Nephron progenitor cell (in vitro differentiated cells): ENCODE measurements around the gene MIAT.

ENCODE experiments used
- DNase-seq: peaks from one replicate; pipeline ENCODE4 v3.0.0; 2021
- H3K27ac Mint-ChIP-seq: 2 replicates; pipeline ENCODE4 v1.8.0; 2021; ENCODE audit warnings: mild to moderate bottlenecking, moderate library complexity, mixed read lengths
- H3K27me3 Mint-ChIP-seq: 2 replicates; pipeline ENCODE4 v1.8.0; 2021; ENCODE audit warnings: mild to moderate bottlenecking, low read depth, mixed read lengths; ENCODE audit not compliant: poor library complexity
- H3K36me3 Mint-ChIP-seq: 2 replicates; pipeline ENCODE4 v1.8.0; 2021; ENCODE audit warnings: low read depth, mixed read lengths
- H3K4me1 Mint-ChIP-seq: 2 replicates; pipeline ENCODE4 v1.8.0; 2021; ENCODE audit warnings: mixed read lengths
- H3K4me3 Mint-ChIP-seq: 2 replicates; pipeline ENCODE4 v1.8.0; 2021; ENCODE audit warnings: mild to moderate bottlenecking, moderate library complexity, mixed read lengths
- H3K9me3 Mint-ChIP-seq: 2 replicates; pipeline ENCODE4 v1.8.0; 2021; ENCODE audit warnings: mild to moderate bottlenecking, moderate library complexity, mixed read lengths
- CTCF ChIP-seq: fragments of 200-600 bp; sonication (generic); IDR thresholded peaks from 2 replicates; pipeline ENCODE4 v1.5.0; 2021; ENCODE audit warnings: antibody characterized with exemption

Gene MIAT

GRCh38 chr22:26679003-26679629, 21.7 kb downstream of the MIAT start:
- Mint-ChIP-seq H3K27ac (no peak overlapping the region), H3K27me3 (peaks cover 21% of the 10 kb centered on the region), H3K4me3 (no peak overlapping the region), H3K9me3 (no peaks in the 10 kb centered on the region), H3K36me3 (peaks cover 35% of the 10 kb centered on the region), H3K4me1 (peaks cover 48% of the 10 kb centered on the region)
- peak; percentile 95 for TF ChIP-seq CTCF
- peak; percentile 85 for DNase-seq

GRCh38 chr22:26680485-26680884, 23.1 kb downstream of the MIAT start:
- Mint-ChIP-seq H3K27me3 (peaks cover 21% of the 10 kb centered on the region), H3K27ac (no peak overlapping the region), H3K4me3 (no peak overlapping the region), H3K4me1 (peaks cover 41% of the 10 kb centered on the region), H3K36me3 (peaks cover 33% of the 10 kb centered on the region), H3K9me3 (no peaks in the 10 kb centered on the region)
- no peak for TF ChIP-seq CTCF
- no peak for DNase-seq

- Mint-ChIP-seq H3K4me3 (no peak overlapping the region), H3K27me3 (peaks cover 15% of the 10 kb centered on the region), H3K36me3 (peaks cover 24% of the 10 kb centered on the region), H3K9me3 (no peaks in the 10 kb centered on the region), H3K4me1 (peaks cover 35% of the 10 kb centered on the region), H3K27ac (peak overlapping the region; percentile 39)
- TF ChIP-seq CTCF: no peak
- peak; percentile 53 for DNase-seq
Observed at GRCh38 chr22:26681395-26681821, 24.0 kb downstream of the MIAT start.

- DNase-seq: no peak
- Mint-ChIP-seq H3K9me3 (no peaks in the 10 kb centered on the region), H3K4me3 (no peak overlapping the region), H3K27ac (peak overlapping the region; percentile 53), H3K27me3 (peaks cover 8% of the 10 kb centered on the region), H3K4me1 (peaks cover 31% of the 10 kb centered on the region), H3K36me3 (peaks cover 24% of the 10 kb centered on the region)
- TF ChIP-seq CTCF: no peak
Observed at GRCh38 chr22:26684168-26684567, 26.8 kb downstream of the MIAT start.

GRCh38 chr22:26685601-26686000, 28.2 kb downstream of the MIAT start:
- Mint-ChIP-seq H3K4me1 (peaks cover 25% of the 10 kb centered on the region), H3K36me3 (peaks cover 24% of the 10 kb centered on the region), H3K27ac (peak overlapping the region; percentile 69), H3K27me3 (peaks cover 19% of the 10 kb centered on the region), H3K9me3 (no peaks in the 10 kb centered on the region), H3K4me3 (no peak overlapping the region)
- DNase-seq: no peak
- no peak for TF ChIP-seq CTCF

GRCh38 chr22:26687439-26687838, 30.1 kb downstream of the MIAT start:
- H3K4me3 Mint-ChIP-seq: no peak overlapping the region
- no peak for DNase-seq
- H3K27ac Mint-ChIP-seq: no peak overlapping the region
- H3K36me3 Mint-ChIP-seq: peaks cover 9% of the 10 kb centered on the region
- TF ChIP-seq CTCF: no peak
- peaks cover 27% of the 10 kb centered on the region for H3K27me3 Mint-ChIP-seq
- no peaks in the 10 kb centered on the region for H3K9me3 Mint-ChIP-seq
- H3K4me1 Mint-ChIP-seq: peaks cover 18% of the 10 kb centered on the region
